Subcutaneous abdominal adipose tissue (tissue), 5 donors: ENCODE results near the gene BCAS3.

Experiments used
- H3K27ac ChIP-seq: one replicate; pipeline ENCODE4 v1.7.0; 2013; ENCODE audit warnings: low read depth, mild to moderate bottlenecking, inconsistent platforms, low read length, moderate library complexity
- H3K27me3 ChIP-seq, 5 donors: one replicate each; pipeline ENCODE4 v1.7.0; 2013; ENCODE audit warnings: low read length in 5 of 5, inconsistent platforms in 1 of 5; ENCODE audit not compliant: control insufficient read depth in 5 of 5, insufficient read depth in 4 of 5
- H3K36me3 ChIP-seq, 5 donors: one replicate each; pipeline ENCODE4 v1.7.0; 2013; ENCODE audit warnings: low read length in 5 of 5; ENCODE audit not compliant: control insufficient read depth in 5 of 5, insufficient read depth in 5 of 5
- H3K4me1 ChIP-seq, 5 donors: one replicate each; pipeline ENCODE4 v1.7.0; 2013; ENCODE audit warnings: low read length in 5 of 5, mild to moderate bottlenecking in 3 of 5, moderate library complexity in 1 of 5; ENCODE audit not compliant: control insufficient read depth in 5 of 5, insufficient read depth in 5 of 5
- H3K4me3 ChIP-seq, 5 donors: one replicate each; pipeline ENCODE4 v1.7.0; 2013; ENCODE audit warnings: low read length in 5 of 5, low read depth in 1 of 5
- H3K9ac ChIP-seq, 5 donors: one replicate each; pipeline ENCODE4 v1.7.0; 2013; ENCODE audit warnings: low read length in 5 of 5, mild to moderate bottlenecking in 4 of 5, moderate library complexity in 3 of 5
- H3K9me3 ChIP-seq, 5 donors: one replicate each; pipeline ENCODE4 v1.7.0; 2013; ENCODE audit warnings: low read length in 5 of 5; ENCODE audit not compliant: control insufficient read depth in 5 of 5
- donor health status: healthy.
- donor health status: healthy.
- donor health status: healthy.
- donor health status: healthy.
- donor health status: healthy.

BCAS3 gene

DNA sequence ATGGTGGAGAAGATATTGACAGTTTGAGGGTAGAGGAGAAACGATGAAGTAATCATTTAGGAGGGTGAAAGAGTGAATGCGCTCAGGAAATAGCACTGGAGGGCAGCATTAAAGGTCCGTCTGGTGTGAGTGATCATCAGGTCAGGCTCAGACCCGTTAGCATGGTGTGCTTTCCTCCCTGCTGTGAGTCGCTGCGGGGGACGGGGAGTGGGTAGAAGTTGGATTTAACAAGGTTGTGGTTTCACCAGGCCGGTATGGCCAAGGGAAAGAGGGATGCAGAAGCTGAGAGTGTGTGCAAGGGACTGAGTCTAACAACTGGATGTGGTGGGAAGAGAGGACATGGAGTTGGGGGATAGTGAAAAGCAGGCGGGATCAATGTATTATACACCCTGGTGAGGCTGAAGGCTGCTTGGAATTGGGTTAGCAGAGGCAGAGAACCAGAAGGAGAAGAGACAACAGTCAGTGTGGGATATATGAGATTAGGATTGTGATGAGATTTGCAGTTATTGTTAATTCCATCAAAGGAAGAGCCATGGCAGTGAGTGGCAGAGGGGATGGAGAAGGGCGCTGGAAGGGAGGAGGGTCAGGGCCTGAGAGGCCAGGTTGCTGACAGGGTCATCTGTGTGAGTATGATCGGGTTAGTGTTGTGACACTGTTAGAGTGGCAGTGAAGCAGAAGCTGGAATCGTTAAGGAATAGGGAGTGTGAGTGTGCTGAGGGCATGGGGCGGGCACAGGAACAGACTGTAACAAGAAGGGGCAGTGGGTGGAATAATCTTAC lies 663.0 kb downstream of the BCAS3 start:
- Histone ChIP-seq H3K9ac (no peak overlapping the region), H3K4me3 (no peak overlapping the region), H3K9me3 (no peaks in the 10 kb centered on the region), H3K27ac (no peak overlapping the region), H3K4me1 (peaks cover 4 to 31% (median 22%) of the 10 kb centered on the region in 5 donors), H3K27me3 (no peaks in the 10 kb centered on the region), H3K36me3 (no peaks in the 10 kb centered on the region)

GRCh38 chr17:61343576-61343975 lies 665.9 kb downstream of the BCAS3 start:
- no peaks in the 10 kb centered on the region for H3K27me3 ChIP-seq
- no peaks in the 10 kb centered on the region for H3K36me3 ChIP-seq
- H3K27ac ChIP-seq: no peak overlapping the region
- no peak overlapping the region for H3K9ac ChIP-seq
- no peak overlapping the region for H3K4me3 ChIP-seq
- no peaks in the 10 kb centered on the region for H3K9me3 ChIP-seq
- peaks cover 2 to 11% (median 7%) of the 10 kb centered on the region in 5 donors for H3K4me1 ChIP-seq

DNA sequence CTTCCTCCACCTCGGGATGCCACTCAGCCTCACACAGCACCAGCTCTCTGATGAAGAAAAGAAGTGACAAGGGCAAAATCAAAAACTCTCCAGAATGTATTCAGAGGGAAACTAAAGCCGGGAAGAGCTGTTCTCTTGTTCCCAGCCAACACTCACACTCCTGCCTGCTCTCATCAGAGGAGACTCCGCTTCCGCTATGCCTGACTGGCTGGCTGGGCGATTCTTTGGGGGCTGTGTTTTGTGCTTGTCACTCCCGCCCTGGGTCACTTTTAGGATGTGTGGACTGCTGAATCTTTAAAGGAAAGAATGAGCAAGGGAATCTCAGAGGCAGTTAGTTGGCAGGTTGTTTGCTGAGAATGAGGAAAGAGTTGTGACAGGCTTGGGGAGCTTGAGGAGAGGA lies 667.4 kb downstream of the BCAS3 start:
- H3K9me3 ChIP-seq: no peaks in the 10 kb centered on the region
- no peaks in the 10 kb centered on the region for H3K27me3 ChIP-seq
- no peak overlapping the region for H3K9ac ChIP-seq
- peaks cover 0 to 4% (median 3%) of the 10 kb centered on the region in 5 donors for H3K4me1 ChIP-seq
- no peak overlapping the region for H3K27ac ChIP-seq
- H3K36me3 ChIP-seq: no peaks in the 10 kb centered on the region
- no peak overlapping the region for H3K4me3 ChIP-seq

GRCh38 chr17:61345825-61346666 lies 668.4 kb downstream of the BCAS3 start:
- Histone ChIP-seq H3K9ac (no peak overlapping the region), H3K27me3 (no peaks in the 10 kb centered on the region), H3K9me3 (no peaks in the 10 kb centered on the region), H3K27ac (no peak overlapping the region), H3K36me3 (no peaks in the 10 kb centered on the region), H3K4me3 (no peak overlapping the region), H3K4me1 (peaks cover 0 to 4% (median 3%) of the 10 kb centered on the region in 5 donors)

DNA sequence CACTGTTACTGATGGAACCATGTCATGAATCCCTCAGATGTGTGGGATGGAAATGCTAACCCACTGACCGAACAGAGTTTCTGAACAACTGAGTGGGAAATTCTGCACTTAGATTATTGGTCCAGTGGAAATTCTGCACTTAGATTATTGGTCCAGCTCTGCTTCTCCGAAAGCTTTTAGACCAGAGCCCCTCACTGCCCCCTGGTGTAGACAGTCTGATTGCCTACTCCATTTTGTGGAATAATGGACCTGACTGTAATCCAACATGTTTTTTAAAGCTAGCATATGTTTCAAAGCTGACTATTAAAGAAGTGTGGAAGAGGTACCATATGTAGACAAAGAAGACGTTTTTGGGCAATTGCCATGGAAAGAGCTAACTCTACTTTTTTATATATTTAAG lies 671.7 kb downstream of the BCAS3 start:
- Histone ChIP-seq H3K4me3 (no peak overlapping the region), H3K27me3 (no peaks in the 10 kb centered on the region), H3K9me3 (no peaks in the 10 kb centered on the region), H3K9ac (no peak overlapping the region), H3K27ac (no peak overlapping the region), H3K4me1 (peaks cover 2 to 13% (median 4%) of the 10 kb centered on the region in 5 donors), H3K36me3 (no peaks in the 10 kb centered on the region)

- H3K4me3 ChIP-seq: no peak overlapping the region
- H3K27ac ChIP-seq: peak overlapping the region; percentile 23
Observed at GRCh38 chr17:61351745-61352407, 674.2 kb downstream of the BCAS3 start.

GRCh38 chr17:61352408-61352770 lies 674.7 kb downstream of the BCAS3 start:
- Histone ChIP-seq H3K27ac (peak overlapping the region; percentile 23), H3K36me3 (no peaks in the 10 kb centered on the region), H3K27me3 (no peaks in the 10 kb centered on the region), H3K4me3 (no peak overlapping the region), H3K9ac (no peak overlapping the region), H3K4me1 (peaks cover 0 to 13% (median 0%) of the 10 kb centered on the region in 5 donors), H3K9me3 (no peaks in the 10 kb centered on the region)

More at GRCh38 chr17:61351745-61352407, 674.2 kb downstream of the BCAS3 start:
- no peaks in the 10 kb centered on the region for H3K9me3 ChIP-seq
- no peaks in the 10 kb centered on the region for H3K36me3 ChIP-seq
- no peaks in the 10 kb centered on the region for H3K27me3 ChIP-seq
- peaks cover 0 to 13% (median 0%) of the 10 kb centered on the region in 5 donors for H3K4me1 ChIP-seq
- H3K9ac ChIP-seq: no peak overlapping the region

DNA sequence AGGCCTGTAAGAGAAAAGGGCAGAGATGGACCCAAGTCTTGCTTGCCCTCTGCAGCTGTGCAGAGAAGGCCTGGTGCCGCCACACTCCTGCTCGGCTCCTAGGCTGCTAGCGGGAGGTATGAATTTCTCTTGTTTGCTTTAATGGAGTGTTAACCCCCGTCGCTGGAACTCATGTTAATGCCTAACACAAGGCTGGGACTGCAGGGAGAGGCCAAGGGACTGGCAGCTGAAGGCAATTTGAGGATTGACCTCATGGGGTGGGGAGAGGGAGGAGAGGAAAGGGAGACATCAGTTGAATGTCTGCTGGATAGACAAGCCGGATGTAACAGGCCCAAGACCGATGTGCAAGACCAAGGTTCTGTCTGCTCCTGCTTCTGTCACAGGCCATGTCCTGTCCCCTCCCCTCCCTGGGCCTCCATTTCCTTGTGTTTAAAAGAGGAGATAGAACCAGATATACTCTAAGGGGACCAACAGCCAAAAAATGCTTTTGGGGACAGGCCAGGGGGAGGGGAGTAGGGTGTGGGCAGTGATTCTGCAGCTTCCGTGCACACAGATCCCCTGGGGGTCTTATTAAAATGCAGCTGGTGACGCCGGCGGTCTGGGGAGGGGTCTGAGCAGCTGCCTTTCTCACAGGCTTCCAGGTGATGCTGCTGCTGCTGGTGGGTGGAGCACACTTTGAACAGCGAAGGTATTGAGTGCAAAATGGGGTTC lies 675.3 kb downstream of the BCAS3 start:
- H3K27me3 ChIP-seq: no peaks in the 10 kb centered on the region
- H3K9me3 ChIP-seq: no peaks in the 10 kb centered on the region
- H3K27ac ChIP-seq: no peak overlapping the region
- H3K9ac ChIP-seq: no peak overlapping the region
- H3K4me1 ChIP-seq: peaks cover 0 to 13% (median 0%) of the 10 kb centered on the region in 5 donors
- H3K4me3 ChIP-seq: no peak overlapping the region
- no peaks in the 10 kb centered on the region for H3K36me3 ChIP-seq

GRCh38 chr17:61353615-61354014 lies 676.0 kb downstream of the BCAS3 start:
- Histone ChIP-seq H3K9me3 (no peaks in the 10 kb centered on the region), H3K4me3 (no peak overlapping the region), H3K4me1 (peaks cover 0 to 13% (median 0%) of the 10 kb centered on the region in 5 donors), H3K27ac (no peak overlapping the region), H3K36me3 (no peaks in the 10 kb centered on the region), H3K9ac (no peak overlapping the region), H3K27me3 (no peaks in the 10 kb centered on the region)
